NCI-H2081 (cell line): Measurements from ENCODE around the gene BIRC2.

Experiments
- DNase-seq, 2 experiments: peaks; one replicate each; lab custom pipeline; 2025; lab: John Stamatoyannopoulos, UW

Gene BIRC2

GRCh38 chr11:102401905-102402304 lies 54.9 kb downstream of the BIRC2 start:
- DNase-seq: no peak

- no peak for DNase-seq
Observed at GRCh38 chr11:102402548-102402947, 55.5 kb downstream of the BIRC2 start.

GRCh38 chr11:102405501-102405900 lies 58.5 kb downstream of the BIRC2 start:
- no peak for DNase-seq

- DNase-seq: no peak
Observed at GRCh38 chr11:102406099-102406498, 59.1 kb downstream of the BIRC2 start.

- DNase-seq: no peak
Observed at GRCh38 chr11:102407901-102408300, 60.9 kb downstream of the BIRC2 start.

GRCh38 chr11:102408339-102408738 lies 61.3 kb downstream of the BIRC2 start:
- DNase-seq: no peak

- no peak for DNase-seq
Observed at GRCh38 chr11:102410382-102410784, 63.4 kb downstream of the BIRC2 start.

GRCh38 chr11:102411142-102411541 lies 64.1 kb downstream of the BIRC2 start:
- DNase-seq: no peak

GRCh38 chr11:102413497-102413896 lies 66.5 kb downstream of the BIRC2 start:
- DNase-seq: no peak

- peak in 1 of 2 experiments; percentile 7 for DNase-seq
Observed at GRCh38 chr11:102414559-102414958, 67.5 kb downstream of the BIRC2 start.

- no peak for DNase-seq
Observed at GRCh38 chr11:102415304-102415916, 68.4 kb downstream of the BIRC2 start.

- no peak for DNase-seq
Observed at GRCh38 chr11:102416976-102417375, 70.0 kb downstream of the BIRC2 start.

- DNase-seq: no peak
Observed at GRCh38 chr11:102419181-102419580, 72.2 kb downstream of the BIRC2 start.

- DNase-seq: no peak
Observed at GRCh38 chr11:102420547-102420946, 73.5 kb downstream of the BIRC2 start.

- peak; percentile 27 to 68 for DNase-seq
Observed at GRCh38 chr11:102421261-102421660, 74.2 kb downstream of the BIRC2 start.

GRCh38 chr11:102422817-102423712 lies 76.1 kb downstream of the BIRC2 start:
- DNase-seq: peak; percentile 22 to 67

- DNase-seq: peak; percentile 36 to 81
Observed at GRCh38 chr11:102423936-102424335, 76.9 kb downstream of the BIRC2 start.

GRCh38 chr11:102426000-102426399 lies 79.0 kb downstream of the BIRC2 start:
- peak in 1 of 2 experiments; percentile 6 for DNase-seq

- no peak for DNase-seq
Observed at GRCh38 chr11:102426570-102426969, 79.6 kb downstream of the BIRC2 start.

- no peak for DNase-seq
Observed at GRCh38 chr11:102427068-102427467, 80.1 kb downstream of the BIRC2 start.
